Upper lobe of right lung (tissue), 1 donor: Measurements from ENCODE around the gene CFAP69. TPM values are rescaled to one million over a fixed set of nuclear protein-coding genes. Genes with fewer than 3 reads are reported as not detected.

Experiments used
- ATAC-seq: fragments of 200-7000 bp; cut with Tn5 transposase; one replicate; pipeline ENCODE4 v1.9.1; 2020; ENCODE audit warnings: mild to moderate bottlenecking, moderate library complexity
- DNase-seq: peaks from one replicate; pipeline ENCODE4 v3.0.0-alpha.2; 2020
- H3K27ac ChIP-seq: fragments of 200-600 bp; one replicate; pipeline ENCODE4 v1.8.0; 2022
- H3K27me3 ChIP-seq: fragments of 200-600 bp; one replicate; pipeline ENCODE4 v1.8.0; 2022; ENCODE audit warnings: mild to moderate bottlenecking
- H3K36me3 ChIP-seq: fragments of 200-600 bp; one replicate; pipeline ENCODE4 v1.8.0; 2022
- H3K4me1 ChIP-seq: fragments of 200-600 bp; one replicate; pipeline ENCODE4 v1.8.0; 2022
- H3K4me3 ChIP-seq: fragments of 200-600 bp; one replicate; pipeline ENCODE4 v1.8.0; 2022; ENCODE audit warnings: mild to moderate bottlenecking
- H3K9me3 ChIP-seq: fragments of 200-600 bp; one replicate; pipeline ENCODE4 v1.8.0; 2022
- intact Hi-C: fragments of 100-400 bp; cut with DNase I; formaldehyde crosslinking; loops from one replicate; pipeline ENCODE4 v1.11.0; 2022
- total RNA-seq: library from RNA; stranded (reverse); fragmentation: NEBNext Ultra II Directional; extraction: Animal tissue kit (Norgen Biotek cat#: 25700); gene quantifications from one replicate; pipeline ENCODE4 v1.2.1, GENCODE V29; 2021
- TF ChIP-seq, protein P1 (sequence below): fragments of 200-600 bp; IDR thresholded peaks from one replicate; pipeline ENCODE4 v1.8.0; 2022; ENCODE audit warnings: antibody characterized with exemption
- donor health status: DM: no; HTN: yes; CAD: no; lungs with severe emphysema.

The CFAP69 gene
- total RNA-seq, 1 donor from 2014 or later, result 3.0 TPM

- Histone ChIP-seq H3K27ac (no peak overlapping the region), H3K27me3 (no peaks in the 10 kb centered on the region), H3K9me3 (no peaks in the 10 kb centered on the region), H3K4me1 (no peaks in the 10 kb centered on the region), H3K36me3 (peaks cover 5% of the 10 kb centered on the region), H3K4me3 (no peak overlapping the region)
- TF ChIP-seq, protein P1, sequence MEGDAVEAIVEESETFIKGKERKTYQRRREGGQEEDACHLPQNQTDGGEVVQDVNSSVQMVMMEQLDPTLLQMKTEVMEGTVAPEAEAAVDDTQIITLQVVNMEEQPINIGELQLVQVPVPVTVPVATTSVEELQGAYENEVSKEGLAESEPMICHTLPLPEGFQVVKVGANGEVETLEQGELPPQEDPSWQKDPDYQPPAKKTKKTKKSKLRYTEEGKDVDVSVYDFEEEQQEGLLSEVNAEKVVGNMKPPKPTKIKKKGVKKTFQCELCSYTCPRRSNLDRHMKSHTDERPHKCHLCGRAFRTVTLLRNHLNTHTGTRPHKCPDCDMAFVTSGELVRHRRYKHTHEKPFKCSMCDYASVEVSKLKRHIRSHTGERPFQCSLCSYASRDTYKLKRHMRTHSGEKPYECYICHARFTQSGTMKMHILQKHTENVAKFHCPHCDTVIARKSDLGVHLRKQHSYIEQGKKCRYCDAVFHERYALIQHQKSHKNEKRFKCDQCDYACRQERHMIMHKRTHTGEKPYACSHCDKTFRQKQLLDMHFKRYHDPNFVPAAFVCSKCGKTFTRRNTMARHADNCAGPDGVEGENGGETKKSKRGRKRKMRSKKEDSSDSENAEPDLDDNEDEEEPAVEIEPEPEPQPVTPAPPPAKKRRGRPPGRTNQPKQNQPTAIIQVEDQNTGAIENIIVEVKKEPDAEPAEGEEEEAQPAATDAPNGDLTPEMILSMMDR, result no peak
- ATAC-seq (no peak), DNase-seq (no peak)
- intact Hi-C loops, result no loop called here
Observed at GRCh38 chr7:90232430-90232829, 12.5 kb upstream of the CFAP69 start.

- Histone ChIP-seq H3K4me3 (no peak overlapping the region), H3K27me3 (no peaks in the 10 kb centered on the region), H3K27ac (no peak overlapping the region), H3K4me1 (no peaks in the 10 kb centered on the region), H3K9me3 (no peaks in the 10 kb centered on the region), H3K36me3 (no peaks in the 10 kb centered on the region)
- ATAC-seq (no peak), DNase-seq (no peak)
- TF ChIP-seq, protein P1, result no peak
- intact Hi-C loops, result no loop called here
Observed at GRCh38 chr7:90233569-90233968, 11.4 kb upstream of the CFAP69 start.

- TF ChIP-seq, protein P1, result no peak
Observed at GRCh38 chr7:90236721-90237289, 8.2 kb upstream of the CFAP69 start.

DNA sequence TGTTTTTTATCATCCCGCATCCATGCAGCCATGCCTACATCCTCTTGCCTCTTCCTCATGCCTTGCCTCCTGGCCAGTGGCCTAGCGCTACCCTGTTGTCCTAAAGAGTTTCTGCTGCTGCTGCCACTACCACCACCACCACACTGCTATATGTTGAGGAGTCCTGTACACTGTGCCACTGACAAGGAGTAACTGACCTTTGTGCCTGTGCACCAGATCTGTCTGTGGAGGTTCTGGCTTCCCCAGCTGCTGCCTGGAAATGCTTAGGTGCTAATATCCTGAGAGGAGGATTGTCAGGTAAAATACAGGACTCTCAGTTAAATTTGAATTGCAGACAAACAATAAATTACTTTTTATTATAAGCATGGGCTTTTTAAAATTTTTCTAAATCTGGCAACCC is 7.0 kb upstream of the CFAP69 start:
- no peak for ATAC-seq
- no peak overlapping the region for H3K27ac ChIP-seq
- TF ChIP-seq, protein P1, result no peak
- no peak for DNase-seq
- intact Hi-C loops, result no loop called here
- no peaks in the 10 kb centered on the region for H3K27me3 ChIP-seq
- no peak overlapping the region for H3K4me3 ChIP-seq
- H3K9me3 ChIP-seq, result no peaks in the 10 kb centered on the region
- no peaks in the 10 kb centered on the region for H3K36me3 ChIP-seq
- no peaks in the 10 kb centered on the region for H3K4me1 ChIP-seq

More at GRCh38 chr7:90236721-90237289, 8.2 kb upstream of the CFAP69 start:
- Histone ChIP-seq H3K36me3 (no peaks in the 10 kb centered on the region), H3K4me1 (no peaks in the 10 kb centered on the region), H3K27me3 (no peaks in the 10 kb centered on the region), H3K9me3 (no peaks in the 10 kb centered on the region), H3K4me3 (no peak overlapping the region), H3K27ac (no peak overlapping the region)
- ATAC-seq, result no peak
- intact Hi-C loops, result no loop called here
- DNase-seq, result no peak

- intact Hi-C loops, result no loop called here
- Histone ChIP-seq H3K27ac (no peak overlapping the region), H3K4me1 (no peaks in the 10 kb centered on the region)
Observed at GRCh38 chr7:90238583-90238982, 6.4 kb upstream of the CFAP69 start.

More at GRCh38 chr7:90238583-90238982, 6.4 kb upstream of the CFAP69 start:
- no peak for DNase-seq
- no peaks in the 10 kb centered on the region for H3K36me3 ChIP-seq
- no peaks in the 10 kb centered on the region for H3K27me3 ChIP-seq
- H3K9me3 ChIP-seq, result no peaks in the 10 kb centered on the region
- H3K4me3 ChIP-seq, result no peak overlapping the region
- TF ChIP-seq, protein P1, result no peak
- ATAC-seq, result no peak
